D721Med (cell line): ENCODE measurements around the gene TBC1D2.

Experiments
- DNase-seq: peaks from one replicate; pipeline ENCODE4 v3.0.0; 2011; ENCODE audit warnings: low spot score; ENCODE audit not compliant: insufficient read length
- FAIRE-seq: peaks from 2 replicates; lab custom pipeline; 2011; peaks lifted over from hg19 to GRCh38; lab: Jason Lieb, UNC
- CTCF ChIP-seq: IDR thresholded peaks from 2 replicates; pipeline ENCODE4 v1.5.1; 2012; ENCODE audit warnings: mild to moderate bottlenecking, control low read depth; ENCODE audit not compliant: insufficient read depth; ENCODE audit errors: missing control alignments

The TBC1D2 gene

GRCh38 chr9:98185611-98186171 lies 69.8 kb downstream of the TBC1D2 start:
- FAIRE-seq (no peak), DNase-seq (no peak)
- TF ChIP-seq CTCF: no peak

DNA sequence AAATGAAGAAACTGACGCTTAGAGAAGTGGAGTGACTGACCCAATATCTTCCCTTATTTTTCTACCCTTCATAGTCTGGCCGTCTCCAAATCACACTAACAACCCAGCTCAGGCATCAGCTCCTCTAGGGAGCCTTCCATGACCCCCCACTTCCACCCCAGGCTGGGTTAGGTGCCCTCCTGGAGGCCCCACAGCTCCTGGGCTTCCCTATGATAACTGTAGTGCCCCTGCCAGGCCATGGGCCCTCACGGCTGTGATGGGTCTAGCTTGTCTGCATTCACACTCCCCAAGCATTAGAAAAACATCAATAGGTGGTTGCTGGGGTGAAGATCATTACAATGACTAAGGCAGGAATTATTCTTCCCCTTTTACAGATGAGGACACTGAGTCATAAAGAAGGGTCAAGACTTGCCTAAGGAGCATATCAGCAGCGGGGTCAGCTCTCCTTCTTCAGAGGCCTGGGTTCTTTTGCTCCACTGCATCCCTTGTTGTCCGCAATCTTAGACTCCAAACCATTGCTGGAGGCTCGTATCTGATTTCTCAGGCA lies 70.4 kb downstream of the TBC1D2 start:
- DNase-seq (no peak), FAIRE-seq (no peak)
- no peak for TF ChIP-seq CTCF

- no peak for DNase-seq
- TF ChIP-seq CTCF: no peak
- FAIRE-seq: no peak
Measured at GRCh38 chr9:98184326-98184725, 71.1 kb downstream of the TBC1D2 start.

GRCh38 chr9:98182889-98183599 lies 72.4 kb downstream of the TBC1D2 start:
- TF ChIP-seq CTCF: no peak
- no peak for FAIRE-seq
- DNase-seq: no peak

GRCh38 chr9:98182069-98182820 lies 73.2 kb downstream of the TBC1D2 start:
- no peak for DNase-seq
- no peak for FAIRE-seq
- TF ChIP-seq CTCF: no peak

- no peak for FAIRE-seq
- no peak for DNase-seq
- no peak for TF ChIP-seq CTCF
Measured at GRCh38 chr9:98181746-98182068, 73.7 kb downstream of the TBC1D2 start.

DNA sequence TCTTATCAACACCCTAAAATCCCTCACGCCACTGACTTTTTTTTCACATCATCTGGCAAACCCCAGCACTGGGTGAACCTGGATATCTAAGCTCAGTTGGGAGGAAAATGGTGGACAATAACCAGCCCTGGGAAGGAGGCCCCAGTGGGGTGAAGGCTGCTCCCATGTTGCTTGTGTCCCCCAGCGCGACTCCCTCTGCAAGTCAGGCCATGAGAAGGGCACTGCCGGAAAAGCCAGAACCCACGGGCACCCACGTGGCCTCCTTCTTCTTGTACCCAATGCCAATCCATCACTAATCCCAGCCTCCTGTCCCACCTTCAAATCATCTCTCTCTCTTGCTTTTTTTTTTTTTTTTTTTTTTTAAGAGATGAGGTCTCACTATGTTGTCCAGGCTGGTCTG lies 74.5 kb downstream of the TBC1D2 start:
- no peak for FAIRE-seq
- no peak for TF ChIP-seq CTCF

More for the DNA sequence above, 74.5 kb downstream of the TBC1D2 start:
- no peak for DNase-seq
